ENCODE results near the gene CAV1.

DNA sequence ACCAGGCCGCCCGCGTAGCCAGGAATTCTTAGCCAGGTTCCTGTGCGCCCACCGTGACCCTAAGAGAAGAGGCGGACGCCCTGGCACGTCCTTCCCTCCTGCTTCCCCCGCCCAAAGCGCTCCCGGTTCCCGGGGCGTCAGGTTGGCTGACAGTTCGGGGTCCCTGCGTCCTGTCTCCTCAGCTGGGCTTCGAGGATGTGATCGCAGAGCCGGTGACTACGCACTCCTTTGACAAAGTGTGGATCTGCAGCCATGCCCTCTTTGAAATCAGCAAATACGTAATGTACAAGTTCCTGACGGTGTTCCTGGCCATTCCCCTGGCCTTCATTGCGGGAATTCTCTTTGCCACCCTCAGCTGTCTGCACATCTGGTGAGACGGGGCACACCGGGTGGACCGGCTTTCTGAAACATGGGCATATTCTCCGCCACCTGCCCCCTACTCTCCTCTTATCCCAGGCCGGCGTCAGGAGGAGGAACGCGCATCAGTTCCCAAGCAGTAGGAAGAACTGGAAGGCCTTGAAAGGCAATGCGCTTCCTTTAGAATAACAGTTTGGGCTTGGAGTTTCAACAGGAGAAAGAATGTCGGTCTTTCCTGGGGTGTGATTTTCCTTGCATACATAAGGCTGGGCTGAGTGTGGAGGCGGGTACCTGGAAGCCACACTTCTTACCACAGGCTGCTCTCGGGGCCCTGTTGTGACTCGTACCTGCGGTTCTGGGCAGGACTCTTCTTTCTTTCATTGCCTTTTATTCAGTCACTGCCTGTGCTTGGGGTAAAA, 24.6 kb upstream of the CAV1 start:
- TF ChIP-seq, protein P1, sequence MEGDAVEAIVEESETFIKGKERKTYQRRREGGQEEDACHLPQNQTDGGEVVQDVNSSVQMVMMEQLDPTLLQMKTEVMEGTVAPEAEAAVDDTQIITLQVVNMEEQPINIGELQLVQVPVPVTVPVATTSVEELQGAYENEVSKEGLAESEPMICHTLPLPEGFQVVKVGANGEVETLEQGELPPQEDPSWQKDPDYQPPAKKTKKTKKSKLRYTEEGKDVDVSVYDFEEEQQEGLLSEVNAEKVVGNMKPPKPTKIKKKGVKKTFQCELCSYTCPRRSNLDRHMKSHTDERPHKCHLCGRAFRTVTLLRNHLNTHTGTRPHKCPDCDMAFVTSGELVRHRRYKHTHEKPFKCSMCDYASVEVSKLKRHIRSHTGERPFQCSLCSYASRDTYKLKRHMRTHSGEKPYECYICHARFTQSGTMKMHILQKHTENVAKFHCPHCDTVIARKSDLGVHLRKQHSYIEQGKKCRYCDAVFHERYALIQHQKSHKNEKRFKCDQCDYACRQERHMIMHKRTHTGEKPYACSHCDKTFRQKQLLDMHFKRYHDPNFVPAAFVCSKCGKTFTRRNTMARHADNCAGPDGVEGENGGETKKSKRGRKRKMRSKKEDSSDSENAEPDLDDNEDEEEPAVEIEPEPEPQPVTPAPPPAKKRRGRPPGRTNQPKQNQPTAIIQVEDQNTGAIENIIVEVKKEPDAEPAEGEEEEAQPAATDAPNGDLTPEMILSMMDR (IDR thresholded peaks at IDR 0.05; ENCODE audit: low read depth, low read length), result no peak
- TF ChIP-seq POLR2A (IDR thresholded peaks at IDR 0.05; ENCODE audit: extremely low read depth, insufficient read length), result no peak
